Activated CD4-positive, CD25-positive, alpha-beta regulatory T cell treated with anti-CD3 and anti-CD28 coated beads, Interleukin-2, amount 50 U/mL, for 16 hours (primary cell): ENCODE results near the gene ANKRD18B.
"Not testable (repeated sequence)": the region's sequence is repeated elsewhere in the genome, so short reads cannot be mapped to it uniquely, and the experiment has no call there.

Source experiments
- DNase-seq: peaks from one replicate; pipeline ENCODE4 v3.0.0-alpha.2; 2020; ENCODE audit warnings: low read depth, low spot score

The ANKRD18B gene

DNA sequence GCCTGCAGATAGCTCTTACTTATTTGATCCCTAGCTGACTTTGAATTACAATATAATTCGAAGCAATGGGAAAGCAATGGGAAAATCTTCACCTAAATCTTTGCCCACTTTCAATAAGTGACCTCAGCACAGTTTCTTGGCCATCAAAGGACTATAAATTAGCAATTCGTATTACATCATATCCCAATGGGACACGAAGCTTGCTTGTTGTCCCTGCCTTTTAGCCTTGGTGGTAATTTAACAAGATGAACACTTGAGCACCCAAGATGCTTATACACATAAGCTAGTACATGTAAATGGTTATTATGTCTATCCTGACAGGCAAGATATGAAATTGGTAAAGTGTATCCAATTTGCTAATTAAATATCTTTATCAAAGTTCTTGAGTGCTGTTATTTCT, 9.9 kb downstream of the ANKRD18B start:
- DNase-seq, result not testable (repeated sequence)

DNA sequence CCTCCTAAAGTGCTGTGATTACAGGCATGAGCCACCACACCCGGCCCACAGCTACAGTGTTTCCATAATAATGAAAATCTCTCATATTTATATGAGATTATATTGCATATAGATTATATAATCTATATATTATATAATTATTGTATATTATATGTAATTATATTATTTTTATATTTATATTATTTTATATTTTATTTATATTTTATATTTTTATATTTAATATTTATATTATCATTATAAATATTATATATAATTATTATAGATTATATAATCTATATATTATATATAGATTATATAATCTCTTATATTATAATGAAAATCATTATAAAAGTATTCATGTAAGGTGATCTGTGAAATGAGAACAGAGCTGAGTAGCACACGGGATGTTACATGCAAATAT, 11.5 kb downstream of the ANKRD18B start:
- no peak for DNase-seq

DNA sequence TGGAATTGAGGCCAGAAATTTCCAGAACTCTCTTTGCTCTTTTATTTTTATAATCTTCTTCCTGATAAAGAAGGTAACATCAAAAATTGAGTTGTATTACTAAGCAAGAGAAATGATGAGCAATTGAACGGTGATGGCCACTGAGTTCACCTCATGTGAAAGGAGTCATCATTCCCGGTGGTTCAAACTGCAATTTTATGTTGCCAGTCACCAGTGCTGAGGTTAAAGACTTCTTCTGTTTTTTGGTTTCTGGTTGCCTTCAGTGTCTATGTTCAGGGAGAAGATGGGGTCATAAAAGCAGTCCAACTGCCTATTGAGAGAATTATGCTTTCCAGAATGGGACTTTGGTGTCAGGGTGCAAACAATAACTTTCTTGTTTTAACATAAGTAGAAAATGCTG, 19.4 kb downstream of the ANKRD18B start:
- not testable (repeated sequence) for DNase-seq

DNA sequence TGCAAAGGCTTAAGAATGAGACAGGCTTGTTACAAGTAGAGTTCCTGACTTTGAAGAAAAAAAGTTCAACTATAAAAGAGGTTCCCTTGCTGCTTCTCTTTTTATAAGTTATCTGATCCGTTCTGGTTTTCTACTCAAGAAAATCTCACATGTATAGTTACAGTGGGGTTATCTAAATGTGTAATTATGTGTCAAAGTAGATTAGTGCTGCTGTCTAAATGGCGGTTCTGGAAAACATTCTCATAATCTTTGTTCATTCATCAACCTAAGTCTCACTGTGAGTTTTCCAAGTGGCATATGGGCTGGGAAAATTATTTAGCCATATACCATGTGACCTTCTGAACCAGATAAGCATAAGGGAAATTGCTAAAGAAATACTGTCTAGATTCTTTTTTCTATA, 21.7 kb downstream of the ANKRD18B start:
- DNase-seq, result not testable (repeated sequence)

DNA sequence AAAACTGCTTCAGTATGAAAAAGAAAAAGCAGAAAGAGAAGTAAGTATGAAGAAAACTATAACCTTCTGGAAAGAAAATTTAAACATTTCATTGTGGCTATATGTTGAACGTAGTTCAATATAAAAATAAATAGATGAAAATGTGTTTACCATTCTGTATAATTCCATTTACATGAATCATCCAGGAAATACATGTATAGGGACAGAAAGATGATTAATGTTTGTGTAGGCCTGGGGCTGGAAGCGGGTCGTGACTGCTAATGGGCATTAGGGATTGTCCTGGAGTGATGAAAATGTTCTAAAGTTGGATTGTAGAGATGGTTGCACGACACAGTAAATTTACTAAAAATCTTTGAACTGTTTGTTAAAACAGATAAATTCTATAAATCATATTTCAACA, 24.8 kb downstream of the ANKRD18B start:
- not testable (repeated sequence) for DNase-seq

DNA sequence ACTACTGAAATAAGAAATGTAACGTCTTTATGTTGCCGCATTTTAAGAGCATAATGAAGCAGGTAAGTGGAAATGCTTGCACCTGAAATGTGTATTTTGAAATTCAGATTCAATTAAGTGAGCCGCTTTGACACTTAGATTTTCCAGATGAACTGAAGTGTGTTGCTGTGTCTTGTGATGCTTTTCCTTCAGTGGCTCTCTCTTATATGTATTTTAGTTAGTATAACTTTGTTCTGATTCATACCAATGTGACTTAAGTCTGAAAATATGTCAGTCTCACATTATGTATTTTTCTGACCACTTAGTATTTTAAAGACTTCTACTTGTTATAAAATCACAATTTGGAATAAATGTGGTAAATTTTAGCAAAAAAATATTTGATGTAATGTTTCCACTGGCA, 25.4 kb downstream of the ANKRD18B start:
- DNase-seq, result not testable (repeated sequence)

DNA sequence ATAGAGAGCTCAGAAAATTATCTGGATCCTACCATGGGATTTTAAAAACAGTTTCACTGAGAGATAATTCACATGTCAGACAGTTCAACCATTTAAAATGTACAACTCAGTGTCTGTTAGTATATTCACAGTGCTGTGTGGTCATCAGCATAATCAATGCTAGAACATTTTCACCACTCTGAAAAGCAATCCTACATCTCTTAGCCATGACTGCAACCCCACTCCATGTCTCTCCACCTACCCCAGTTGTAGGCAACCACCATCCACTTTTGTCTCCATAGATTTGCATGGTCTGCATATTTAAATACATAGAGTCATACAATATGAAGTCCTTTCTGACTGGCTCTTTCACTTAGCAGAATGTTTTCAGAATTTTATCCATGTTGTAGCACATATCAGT, 27.1 kb downstream of the ANKRD18B start:
- not testable (repeated sequence) for DNase-seq

DNA sequence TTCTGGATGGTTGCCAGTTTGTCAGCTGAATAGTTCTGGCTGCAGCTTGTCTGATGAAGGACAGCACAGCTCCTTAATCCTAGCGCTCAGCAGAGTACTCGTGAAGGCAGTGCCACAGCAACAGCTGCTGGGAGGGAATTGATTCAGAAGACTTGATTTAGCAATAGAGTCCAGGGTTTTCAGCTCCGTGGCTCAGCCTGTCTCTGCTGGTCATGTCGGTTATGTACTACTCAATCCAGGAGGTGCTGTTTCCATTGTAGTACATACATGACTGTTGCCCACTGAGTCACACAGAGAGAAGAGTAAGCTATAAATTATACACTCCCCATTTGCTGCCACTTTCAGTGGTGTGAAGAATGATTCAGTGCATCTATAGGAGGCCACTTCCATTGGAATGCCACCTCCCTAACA, 28.3 kb downstream of the ANKRD18B start:
- not testable (repeated sequence) for DNase-seq

DNA sequence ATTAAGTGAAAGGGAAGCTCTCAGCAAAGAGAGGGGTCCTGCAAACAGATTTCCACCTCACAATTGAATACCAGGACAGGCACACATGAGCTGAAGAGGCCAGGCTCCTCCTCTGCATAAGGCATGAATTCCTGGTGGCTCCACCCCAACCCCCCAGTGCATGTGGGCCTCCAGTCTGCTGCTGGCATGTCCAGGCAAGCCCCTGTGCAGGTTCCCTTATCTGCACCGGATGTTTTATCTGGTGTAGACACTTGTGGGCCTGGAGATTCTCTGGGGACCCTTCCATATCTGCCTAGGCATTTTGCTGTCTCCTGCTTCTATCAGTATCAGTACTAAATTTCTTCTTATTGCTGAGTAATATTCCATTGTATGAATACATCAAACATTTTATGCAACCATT, 36.2 kb downstream of the ANKRD18B start:
- DNase-seq, result not testable (repeated sequence)

DNA sequence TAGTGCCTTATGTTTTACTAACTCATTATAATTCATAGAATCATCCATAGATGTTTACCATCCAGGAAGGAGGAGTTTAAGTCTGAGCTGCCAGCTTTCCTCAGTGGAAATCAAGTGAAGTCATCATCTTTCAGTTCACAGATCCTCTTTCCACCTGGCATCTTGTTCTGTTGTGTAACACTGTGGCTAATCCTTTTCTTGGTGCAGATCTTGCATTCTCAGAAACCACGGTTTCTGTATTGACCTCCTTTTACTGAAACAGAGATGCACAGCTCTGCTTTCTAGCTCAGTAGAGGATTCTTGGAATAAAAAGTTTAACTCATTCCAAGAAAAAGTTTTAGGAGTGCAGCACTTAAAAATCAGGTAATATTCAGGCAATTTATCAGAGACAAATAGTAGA, 38.1 kb downstream of the ANKRD18B start:
- DNase-seq, result not testable (repeated sequence)

DNA sequence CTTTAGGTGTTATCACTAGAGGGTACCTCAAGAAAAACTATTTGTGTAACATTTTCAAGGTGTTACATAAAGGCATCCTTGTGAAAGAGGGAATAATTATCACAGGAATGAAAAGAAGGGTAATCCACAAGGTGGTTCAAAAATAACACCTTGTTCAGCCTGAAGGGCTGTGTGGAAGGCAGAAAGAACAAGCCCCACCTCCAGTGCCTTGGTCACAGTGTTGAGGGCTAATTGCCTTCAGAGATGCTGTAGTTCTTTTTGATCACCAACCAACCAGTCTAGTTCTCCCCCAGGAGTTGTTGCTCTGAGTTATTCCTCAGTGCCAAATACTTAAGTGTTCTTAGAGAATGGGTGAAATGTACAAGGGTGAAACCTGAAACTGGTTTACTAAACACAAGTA, 43.7 kb downstream of the ANKRD18B start:
- DNase-seq, result not testable (repeated sequence)

DNA sequence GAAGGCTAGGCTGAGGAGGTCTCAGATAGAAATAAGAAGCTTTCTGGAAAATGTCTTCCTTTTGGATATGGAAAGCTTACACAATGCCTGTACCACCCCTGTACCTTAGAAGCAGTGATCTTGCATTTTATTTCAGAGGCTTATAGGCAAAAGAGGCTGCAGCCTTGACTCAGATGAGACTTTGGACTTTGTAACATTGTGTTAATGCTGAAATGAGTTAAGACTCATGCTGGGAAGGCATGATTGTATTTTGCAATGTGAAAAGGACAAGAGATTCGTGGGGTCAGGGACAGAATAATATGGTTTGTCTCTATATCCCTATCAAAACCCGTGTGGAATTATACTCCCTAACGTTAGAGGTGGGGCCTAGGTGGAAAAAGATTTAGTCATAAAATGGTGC, 53.7 kb downstream of the ANKRD18B start:
- not testable (repeated sequence) for DNase-seq

DNA sequence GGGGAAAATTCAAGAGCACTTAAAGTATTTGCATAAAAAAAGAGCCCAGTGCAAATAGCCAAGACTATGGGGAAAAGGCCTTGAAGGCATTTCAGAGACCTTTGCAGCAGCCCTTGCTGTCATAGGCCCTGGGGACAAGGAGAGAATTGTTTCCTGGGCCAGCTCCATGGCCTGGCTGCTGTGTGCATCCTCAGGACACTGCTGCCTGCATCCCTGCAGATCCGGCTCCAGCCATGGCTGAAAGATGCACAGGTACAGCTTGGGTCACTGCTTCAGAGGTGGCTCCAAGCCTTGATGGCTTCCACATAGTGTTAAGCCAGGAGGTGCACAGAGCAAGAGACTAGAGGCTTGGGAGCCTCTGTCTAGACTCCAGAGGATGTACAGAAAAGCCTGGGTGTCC, 55.9 kb downstream of the ANKRD18B start:
- not testable (repeated sequence) for DNase-seq

DNA sequence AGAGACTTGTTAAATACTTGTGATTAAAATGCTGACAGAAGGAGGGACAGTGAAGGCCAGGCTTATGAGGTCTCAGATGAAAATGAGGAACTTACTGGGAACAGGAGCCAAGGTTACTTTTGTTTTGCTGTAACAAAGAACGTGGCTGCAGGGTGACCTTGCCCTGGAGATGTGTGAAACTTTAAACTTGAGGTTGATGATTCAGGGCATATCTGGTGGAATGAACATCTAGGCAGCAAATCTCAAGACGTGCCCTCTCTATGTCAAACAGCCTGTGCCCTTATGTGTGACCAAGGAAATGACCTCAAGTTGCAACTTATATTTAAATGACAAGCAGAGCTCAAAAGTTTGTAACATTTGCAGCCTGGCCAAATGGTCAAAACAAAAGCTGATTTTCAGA, 58.6 kb downstream of the ANKRD18B start:
- DNase-seq, result not testable (repeated sequence)

DNA sequence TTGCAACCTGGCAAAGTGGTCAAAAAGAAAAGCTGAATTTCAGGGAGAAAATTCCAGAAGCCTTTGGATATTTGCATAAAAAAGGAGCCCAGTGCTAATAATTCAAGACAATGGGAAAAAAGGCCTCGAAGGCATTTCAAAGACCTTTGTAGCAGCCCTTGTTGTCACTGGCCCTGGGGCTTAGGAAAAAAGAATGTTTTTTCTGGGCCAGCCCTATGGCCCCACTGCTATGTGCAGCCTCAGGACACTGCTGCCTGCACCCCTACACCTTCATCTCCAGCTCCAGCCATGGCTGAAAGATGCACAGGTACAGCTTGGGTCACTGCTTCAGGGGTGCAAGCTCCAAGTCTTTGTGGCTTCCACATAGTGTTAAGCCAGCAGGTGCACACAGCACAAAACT, 62.1 kb downstream of the ANKRD18B start:
- DNase-seq, result not testable (repeated sequence)

DNA sequence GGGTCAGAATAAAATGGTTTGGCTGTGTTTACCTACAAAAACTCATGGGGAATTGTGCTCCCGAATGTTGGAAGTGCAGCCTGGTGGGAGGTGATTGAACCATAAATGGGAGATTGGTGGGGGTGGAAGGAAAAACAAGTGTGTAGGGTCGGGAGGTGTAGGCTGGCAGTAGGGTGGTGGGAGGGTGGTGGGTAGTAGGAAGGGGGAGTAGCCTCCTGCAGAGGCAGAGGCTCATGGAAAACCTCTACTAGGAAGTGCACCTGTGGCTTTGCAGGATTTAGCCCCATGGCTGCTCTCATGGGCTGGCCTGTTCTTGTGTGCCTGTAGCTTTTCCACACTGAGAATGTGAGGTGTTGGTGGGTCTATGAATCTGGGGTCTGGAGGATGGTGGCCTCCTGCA, 63.7 kb downstream of the ANKRD18B start:
- DNase-seq, result not testable (repeated sequence)

DNA sequence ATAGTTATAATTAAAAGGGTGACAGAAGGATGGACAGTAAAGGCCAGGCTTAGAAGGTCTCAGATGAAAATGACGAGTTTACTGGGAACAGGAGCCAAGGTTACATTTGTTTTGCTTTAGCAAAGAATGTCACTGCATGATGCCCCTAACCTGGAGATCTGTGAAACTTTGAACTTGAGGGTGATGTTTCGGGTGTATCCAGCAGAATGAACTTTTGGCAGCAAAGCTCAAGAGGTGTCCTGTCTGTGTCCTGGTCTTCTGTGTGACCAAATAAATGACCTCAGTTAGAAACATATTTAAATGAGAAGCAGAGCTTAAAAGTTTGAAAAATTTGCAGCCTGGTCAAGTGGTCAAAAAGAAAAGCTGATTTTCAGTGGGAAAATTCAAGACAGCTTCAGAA, 64.8 kb downstream of the ANKRD18B start:
- not testable (repeated sequence) for DNase-seq

DNA sequence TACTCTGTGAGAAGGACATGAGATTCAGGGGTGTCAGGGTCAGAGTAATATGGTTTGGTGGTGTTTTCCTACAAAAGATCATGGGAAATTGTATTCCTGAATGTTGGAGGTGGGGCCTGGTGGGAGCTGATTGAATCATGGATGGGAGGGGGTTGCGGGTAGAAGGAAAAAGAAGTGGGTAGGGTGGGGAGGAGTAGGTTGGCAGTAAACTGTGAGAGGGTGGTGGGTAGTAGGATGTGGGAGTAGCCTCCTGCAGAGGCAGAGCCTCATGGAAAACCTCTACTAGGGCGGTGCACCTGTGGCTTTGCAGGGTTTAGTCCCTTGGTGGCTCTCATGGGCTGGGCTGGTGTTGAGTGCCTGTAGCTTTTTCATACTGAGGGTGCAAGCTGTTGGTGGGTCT, 66.8 kb downstream of the ANKRD18B start:
- DNase-seq, result not testable (repeated sequence)

DNA sequence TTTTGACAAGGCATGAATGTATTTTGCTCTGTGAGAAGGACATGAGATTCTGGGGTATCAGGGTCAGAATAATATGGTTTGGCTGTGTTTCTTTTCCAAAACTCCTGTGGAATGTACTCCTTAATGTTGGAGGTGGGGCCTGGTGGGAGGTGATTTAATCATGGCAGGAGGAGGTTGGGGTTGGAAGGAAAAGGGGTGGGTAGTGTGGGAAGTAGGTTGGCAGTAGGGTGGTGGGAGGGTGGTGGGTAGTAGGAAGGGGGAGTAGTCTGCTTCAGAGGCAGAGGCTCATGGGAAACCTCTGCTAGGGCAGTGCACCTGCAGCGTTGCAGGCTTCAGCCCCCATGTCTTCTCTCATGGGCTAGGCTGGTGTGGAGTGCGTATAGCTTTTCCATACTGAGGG, 72.9 kb downstream of the ANKRD18B start:
- DNase-seq, result not testable (repeated sequence)

DNA sequence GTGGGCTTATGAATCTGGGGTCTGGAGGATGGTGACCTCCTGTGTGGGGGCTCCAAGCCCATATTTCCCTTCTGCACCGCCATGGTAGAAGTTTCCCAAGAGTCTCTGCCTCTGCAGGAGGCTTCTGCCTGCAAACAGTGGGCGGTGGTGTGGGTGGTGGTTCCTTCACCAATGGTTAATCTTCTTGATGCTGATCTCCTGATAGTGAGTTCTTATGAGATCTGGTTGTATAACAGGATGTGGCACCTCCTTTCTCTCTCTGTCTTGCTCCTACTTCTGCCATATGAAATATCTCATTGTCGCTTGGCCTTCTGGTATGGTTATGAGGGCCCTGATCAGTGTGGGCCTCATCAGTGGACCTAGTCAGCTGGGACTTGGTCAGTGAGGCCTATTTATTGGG, 73.3 kb downstream of the ANKRD18B start:
- DNase-seq, result not testable (repeated sequence)

DNA sequence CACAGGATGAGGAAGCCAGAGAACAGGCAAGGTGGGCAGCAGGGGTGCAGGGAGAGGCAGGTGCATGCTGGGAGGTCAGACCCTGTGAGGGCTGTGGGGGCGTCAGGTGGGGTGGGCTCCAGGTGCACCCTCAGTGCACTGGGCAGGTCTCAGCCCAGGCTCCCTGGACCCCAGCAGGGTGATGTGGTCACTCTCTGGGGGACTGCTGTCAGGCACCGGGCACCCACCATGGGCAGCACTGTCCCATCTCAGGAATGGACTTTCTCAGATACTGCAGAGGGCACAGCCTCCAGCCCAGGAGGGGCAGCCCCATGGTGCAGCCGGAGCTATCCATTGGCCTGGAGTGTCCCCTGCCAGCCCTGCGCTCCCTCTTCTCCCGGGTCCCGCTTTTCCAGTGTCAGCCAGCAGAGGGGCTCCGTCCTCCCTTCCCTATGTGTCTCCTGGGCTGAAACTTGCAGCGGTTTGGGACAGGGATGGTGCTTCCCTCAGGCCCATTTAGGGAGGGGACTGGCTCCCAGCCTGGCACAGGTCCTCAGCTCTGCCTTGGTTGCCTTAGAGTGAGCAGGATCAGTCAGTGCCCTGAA, 74.8 kb downstream of the ANKRD18B start:
- not testable (repeated sequence) for DNase-seq

DNA sequence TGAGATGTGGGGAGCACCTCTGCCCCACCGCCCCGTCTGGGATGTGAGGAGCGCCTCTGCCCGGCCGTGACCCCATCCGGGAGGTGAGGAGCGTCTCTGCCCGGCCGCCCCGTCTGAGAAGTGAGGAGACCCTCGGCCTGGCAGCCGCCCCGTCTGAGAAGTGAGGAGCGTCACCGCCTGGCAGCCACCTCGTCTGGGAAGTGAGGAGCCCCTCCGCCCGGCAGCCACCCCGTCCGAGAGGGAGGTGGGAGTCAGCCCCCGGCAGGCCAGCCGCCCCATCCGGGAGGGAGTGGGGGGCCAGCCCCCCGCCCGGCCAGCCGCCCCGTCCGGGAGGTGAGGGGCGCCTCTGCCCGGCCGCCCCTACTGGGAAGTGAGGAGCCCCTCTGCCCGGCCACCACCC, 76.9 kb downstream of the ANKRD18B start:
- not testable (repeated sequence) for DNase-seq

DNA sequence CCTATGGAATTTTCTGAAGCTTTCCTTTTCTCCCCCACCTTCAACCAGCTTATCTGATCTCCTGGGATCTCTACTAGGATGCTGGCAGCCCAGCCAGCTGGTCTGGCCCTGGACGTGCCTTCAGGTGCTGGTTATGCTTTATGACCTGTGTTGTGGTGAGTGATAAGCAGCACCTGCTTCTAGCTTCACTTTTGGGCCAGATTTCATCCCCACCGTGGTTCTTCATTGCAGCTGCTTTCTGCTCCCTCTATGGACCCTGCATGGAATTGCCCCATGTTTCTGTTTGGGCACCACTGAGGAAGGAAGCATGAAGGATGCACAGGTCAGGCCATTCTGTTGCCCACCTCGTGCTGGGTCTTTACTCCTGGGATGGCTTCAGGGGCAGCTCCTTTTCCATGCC, 80.2 kb downstream of the ANKRD18B start:
- not testable (repeated sequence) for DNase-seq

DNA sequence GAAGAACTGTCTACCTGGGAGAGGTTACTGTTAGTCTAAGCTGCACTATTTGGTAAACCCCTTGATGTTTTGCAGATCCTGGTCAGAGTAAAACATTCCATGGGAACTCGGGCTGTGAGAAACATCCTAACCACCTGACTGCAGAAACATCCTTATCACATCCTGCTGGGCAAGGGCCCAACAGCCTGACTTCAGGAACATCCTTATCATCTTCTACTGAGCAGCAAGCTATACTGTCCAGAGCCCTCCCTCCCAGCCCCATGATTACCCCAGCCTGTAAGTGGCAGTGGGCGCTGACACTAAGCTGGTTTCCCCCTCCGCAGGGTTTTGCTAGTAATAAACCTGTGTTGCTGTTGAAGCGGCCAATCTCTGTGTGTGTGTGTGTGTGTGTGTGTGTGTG, 80.9 kb downstream of the ANKRD18B start:
- DNase-seq, result not testable (repeated sequence)
